Kasumi-1 (cell line): ENCODE data around the gene PLEKHO1.

Experiments
- DNase-seq, 2 experiments: peaks; one replicate each; lab custom pipeline; 2025; lab: John Stamatoyannopoulos, UW

The PLEKHO1 gene

GRCh38 chr1:150150133-150151021 is 661 bp downstream of the PLEKHO1 start:
- DNase-seq = peak; percentile 38 to 54

DNA sequence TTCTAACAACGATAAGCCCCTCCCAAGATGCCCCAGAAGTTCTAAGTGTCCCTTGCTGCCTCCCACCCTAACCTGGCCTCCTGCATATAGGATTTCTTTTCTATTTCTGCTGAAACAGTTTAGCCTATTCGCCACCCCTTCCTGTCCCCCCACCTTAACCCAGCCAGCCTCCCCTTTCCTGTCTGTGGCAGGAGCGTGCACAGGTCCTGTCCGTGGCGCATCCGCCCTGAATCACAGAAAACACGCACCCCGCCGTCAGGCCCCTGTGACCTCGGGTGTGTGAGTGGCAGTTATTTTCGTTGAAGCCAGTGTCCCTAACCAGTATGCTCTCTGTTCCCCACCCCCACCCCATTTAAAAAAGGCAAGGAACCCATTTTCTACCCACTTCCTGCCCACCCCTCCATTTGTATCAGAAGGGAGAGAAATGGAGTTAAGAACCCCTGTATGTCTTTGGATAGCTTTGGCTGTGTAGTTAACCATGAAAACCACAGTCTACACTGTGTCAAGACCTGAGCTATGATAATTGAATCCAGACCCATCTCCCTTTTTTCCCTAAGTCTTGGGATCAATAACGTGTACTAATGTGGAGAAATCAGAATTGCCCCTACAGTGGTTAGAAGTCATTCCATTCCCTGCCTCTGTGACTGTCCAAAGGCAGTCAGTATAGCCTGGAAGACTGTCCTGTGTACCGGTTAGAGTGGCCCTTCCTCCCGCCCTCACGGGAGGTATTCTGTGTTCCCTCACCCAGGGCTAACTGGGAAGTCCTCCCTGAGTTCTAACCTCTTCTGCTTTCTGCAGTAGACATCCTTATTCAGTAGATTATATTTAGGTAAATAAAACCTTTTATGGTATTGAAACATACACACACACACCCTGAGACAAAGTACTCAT is 1.8 kb downstream of the PLEKHO1 start:
- peak; percentile 60 to 70 for DNase-seq

GRCh38 chr1:150152182-150152536 is 2.4 kb downstream of the PLEKHO1 start:
- no peak for DNase-seq

GRCh38 chr1:150152772-150153456 is 3.2 kb downstream of the PLEKHO1 start:
- no peak for DNase-seq

GRCh38 chr1:150154143-150154542 is 4.4 kb downstream of the PLEKHO1 start:
- DNase-seq = no peak

GRCh38 chr1:150155413-150156071 is 5.8 kb downstream of the PLEKHO1 start:
- DNase-seq = no peak

DNA sequence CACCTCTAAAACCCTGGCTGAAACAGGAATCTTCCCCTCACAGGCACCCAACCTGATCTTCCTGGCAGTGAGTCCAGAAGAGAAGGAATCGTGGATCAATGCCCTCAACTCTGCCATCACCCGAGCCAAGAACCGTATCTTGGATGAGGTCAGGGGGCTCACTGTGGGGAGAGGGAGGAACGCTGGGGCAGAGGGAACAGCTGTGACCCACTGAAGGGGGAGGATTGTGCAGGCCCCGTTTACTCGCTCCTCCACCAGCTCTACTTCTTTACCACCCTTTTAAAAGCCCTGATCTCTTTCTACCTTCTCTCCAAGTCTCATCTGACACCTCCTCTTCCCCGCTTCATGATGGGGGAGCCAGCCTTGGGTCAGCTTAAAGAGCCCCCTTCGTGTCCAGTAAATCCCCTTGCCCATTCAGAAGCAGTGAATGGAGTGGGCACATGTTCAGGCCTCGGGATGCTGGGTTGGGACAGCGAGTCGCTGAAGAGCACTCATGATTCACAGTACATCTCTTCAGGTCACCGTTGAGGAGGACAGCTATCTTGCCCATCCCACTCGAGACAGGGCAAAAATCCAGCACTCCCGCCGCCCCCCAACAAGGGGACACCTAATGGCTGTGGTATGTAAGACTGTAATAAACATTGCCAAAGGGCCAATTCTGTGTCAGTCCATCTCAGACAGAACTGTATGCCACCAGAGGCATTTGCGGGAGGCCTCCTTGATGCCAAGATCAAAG is 7.3 kb downstream of the PLEKHO1 start:
- no peak for DNase-seq

DNA sequence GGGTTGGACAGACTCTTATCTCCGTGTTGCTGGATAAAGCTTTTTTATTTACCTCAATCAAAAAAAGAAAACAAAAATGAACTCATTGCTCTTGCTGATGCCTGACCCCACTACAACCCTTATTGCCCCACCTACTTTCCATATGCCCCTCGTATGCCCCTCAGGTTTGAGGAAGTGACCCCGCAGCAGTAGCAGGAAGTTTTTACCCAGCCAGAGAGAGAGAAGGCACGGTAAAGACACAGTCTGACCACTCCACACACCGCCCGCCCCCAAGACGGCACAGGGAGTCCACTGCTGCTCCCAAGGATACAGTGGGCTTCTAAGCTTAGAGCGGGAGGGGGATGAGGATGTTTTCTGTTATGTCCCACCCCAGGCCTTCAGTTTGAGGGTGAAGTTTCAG is 9.8 kb downstream of the PLEKHO1 start:
- peak; percentile 20 to 38 for DNase-seq

DNA sequence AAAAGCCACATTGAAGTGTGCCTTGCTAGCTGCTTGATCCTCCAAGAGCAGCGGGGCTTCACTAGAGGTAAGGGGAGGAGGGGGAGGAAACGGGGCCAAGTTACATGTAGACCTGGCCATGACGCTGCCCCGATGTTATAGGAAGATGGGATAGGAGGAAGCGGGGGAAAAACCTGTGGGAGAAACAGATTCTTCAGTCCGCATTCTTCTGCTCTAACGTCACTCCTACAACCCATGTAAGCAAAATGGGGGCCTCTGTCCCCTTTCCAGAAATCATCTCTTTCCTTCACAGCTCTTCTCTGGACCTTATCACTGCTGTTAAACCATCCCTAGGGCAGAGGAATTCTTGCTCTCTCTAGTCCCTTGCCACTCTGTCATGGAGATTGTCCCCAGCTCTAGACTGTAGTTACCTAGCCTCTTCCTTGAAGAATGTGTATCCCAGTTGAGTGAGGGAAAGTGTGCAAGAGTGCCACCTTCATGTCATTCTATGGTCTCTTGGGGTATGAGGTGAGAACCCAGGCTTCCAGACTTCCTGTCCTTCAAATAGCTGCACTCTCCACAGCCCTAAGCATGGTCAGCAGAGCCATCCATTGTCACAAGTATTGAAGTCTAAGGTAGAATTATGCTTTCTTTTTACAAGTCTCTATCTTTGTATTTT is 11.4 kb downstream of the PLEKHO1 start:
- peak; percentile 58 to 66 for DNase-seq

GRCh38 chr1:150161747-150162581 is 12.2 kb downstream of the PLEKHO1 start:
- DNase-seq = peak; percentile 11 to 35

GRCh38 chr1:150162582-150162861 is 12.8 kb downstream of the PLEKHO1 start:
- DNase-seq = no peak

DNA sequence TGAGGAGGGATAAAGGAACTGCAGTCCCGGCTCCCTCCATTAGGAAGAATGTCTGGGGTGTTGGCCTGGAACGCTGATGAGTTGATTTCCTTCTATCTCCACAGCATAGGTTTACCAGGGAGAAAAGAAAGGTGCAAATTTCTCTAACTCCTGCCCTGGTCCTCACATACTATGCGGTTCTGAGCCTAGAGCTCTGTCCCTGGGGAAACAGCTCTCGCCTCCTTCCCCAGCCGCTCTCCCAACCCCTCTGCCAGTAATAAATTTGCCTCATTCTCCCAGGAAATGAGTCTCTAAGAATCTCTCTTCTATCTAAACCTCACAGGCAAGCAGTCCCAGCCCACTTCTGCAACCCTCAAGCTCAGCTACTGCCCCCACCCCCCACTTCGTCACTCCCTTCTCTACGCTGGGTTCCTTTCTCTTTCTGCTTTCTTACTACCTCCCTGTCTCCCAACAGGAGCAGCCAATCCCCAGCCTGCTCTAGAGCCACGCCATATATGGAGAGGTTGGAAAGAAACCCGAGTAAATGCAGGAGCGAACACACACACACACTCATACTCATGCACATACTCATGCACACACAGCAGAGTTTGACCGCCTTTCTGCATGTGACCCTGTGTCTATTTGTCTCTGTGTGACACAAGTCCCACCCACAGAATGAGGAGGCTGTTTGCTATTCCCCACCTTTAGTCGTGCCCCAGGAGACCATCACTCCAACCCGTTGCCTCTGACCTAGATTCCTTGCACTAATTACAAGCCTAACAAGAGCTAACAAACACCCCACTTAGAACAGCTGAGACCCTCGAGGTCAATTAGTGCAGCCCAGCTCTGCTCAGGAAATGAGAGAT is 13.4 kb downstream of the PLEKHO1 start:
- DNase-seq = peak; percentile 98 to 99

GRCh38 chr1:150164224-150164623 is 14.5 kb downstream of the PLEKHO1 start:
- no peak for DNase-seq

DNA sequence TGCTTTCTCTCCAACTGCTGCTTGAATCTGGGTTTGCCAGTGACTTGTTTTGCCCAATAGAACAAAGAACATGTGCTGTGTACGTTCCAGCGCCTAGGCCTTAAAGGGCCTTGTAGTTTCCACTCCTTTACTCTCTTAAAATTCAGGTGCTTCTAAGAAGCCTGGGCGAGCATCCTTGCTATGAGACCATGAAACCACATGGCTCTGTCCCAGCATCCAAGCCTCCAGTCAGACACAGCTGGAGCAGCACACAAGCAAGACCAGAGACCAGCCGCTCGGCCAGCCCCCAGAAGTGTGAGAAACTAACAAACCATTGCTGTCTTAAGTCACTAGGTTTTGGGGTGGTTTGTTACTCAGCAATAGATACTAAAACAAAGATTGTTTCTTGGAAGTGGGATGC is 15.1 kb downstream of the PLEKHO1 start:
- no peak for DNase-seq

DNA sequence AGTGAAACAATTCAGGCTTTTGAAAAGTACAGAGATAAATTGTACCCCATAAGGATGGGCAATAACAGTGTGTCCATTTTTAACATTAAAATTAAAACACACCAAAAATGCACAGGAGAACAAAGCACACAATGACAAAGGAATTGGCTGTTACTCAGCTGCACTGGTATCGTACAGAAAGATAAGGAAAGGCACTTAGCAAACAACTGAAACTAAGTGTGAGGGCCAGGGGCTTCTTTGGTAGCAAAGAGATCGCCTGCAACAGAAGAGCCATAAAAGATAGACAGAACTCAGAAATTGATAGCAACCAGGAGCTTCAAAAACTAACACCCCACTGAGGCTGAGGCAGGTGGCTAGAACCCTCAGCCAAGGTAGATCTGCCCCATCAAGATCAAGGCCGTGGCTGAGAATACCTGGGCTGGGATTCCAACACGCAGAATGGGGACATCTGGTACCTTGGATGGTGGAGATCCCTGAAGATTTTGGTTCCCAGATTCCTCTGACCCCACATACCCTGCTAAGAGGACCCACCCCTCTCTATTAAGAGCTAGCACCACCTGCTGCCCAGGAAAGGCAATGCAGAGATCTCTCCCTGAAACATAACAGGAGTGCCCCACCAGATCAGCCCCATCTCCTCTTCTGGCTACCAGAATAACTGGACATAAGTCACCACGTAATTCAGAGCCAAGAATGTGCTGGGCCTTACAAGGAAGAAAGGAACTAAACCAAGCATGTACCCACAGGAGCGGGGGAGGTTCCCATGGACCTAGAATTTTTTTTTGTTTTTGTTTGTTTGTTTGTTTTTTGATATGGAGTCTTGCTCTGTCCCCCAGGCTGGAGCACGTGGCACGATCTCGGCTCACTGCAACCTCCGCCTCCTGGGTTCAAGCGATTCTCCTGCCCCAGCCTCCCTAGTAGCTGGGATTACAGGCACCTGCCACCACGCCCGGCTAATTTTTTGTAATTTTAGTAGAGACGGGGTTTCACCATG is 16.2 kb downstream of the PLEKHO1 start:
- DNase-seq = peak; percentile 70 to 72

GRCh38 chr1:150168960-150169601 is 19.4 kb downstream of the PLEKHO1 start:
- DNase-seq = peak; percentile 14 to 36

- no peak for DNase-seq
Observed at GRCh38 chr1:150171801-150172200, 22.1 kb downstream of the PLEKHO1 start.
